Sigmoid colon (tissue), 7 donors: ENCODE results near the gene CPOX. TPM values are rescaled to one million over a fixed set of nuclear protein-coding genes. Genes with fewer than 3 reads are reported as not detected.

Source experiments
- DNase-seq: peaks from one replicate; pipeline ENCODE4 v3.0.0-alpha.2; 2019
- H3K27ac ChIP-seq, 4 donors: fragments of 200-600 bp; sonication (generic); one replicate each; pipeline ENCODE4 v1.5.1; 2016 to 2019; ENCODE audit warnings: mild to moderate bottlenecking in 1 of 4
- H3K27me3 ChIP-seq, 3 donors: fragments of 200-600 bp; sonication (generic); one replicate each; pipeline ENCODE4 v1.5.1; 2019; ENCODE audit warnings: mild to moderate bottlenecking in 1 of 3
- H3K36me3 ChIP-seq, 4 donors: fragments of 200-600 bp; sonication (generic); one replicate each; pipeline ENCODE4 v1.5.1; 2016 to 2019
- H3K4me1 ChIP-seq, 4 donors: fragments of 200-600 bp; sonication (generic); one replicate each; pipeline ENCODE4 v1.5.1; 2017 to 2019
- H3K4me3 ChIP-seq, 4 donors: fragments of 200-600 bp; sonication (generic); one replicate each; pipeline ENCODE4 v1.5.1; 2017 to 2019; ENCODE audit warnings: mild to moderate bottlenecking in 2 of 4, moderate library complexity in 1 of 4
- H3K9me3 ChIP-seq, 4 donors: fragments of 200-600 bp in 3 of 4; sonication (generic) in 3 of 4; one replicate each; pipeline versions ENCODE4 v1.5.1 to v1.6.1; 2013 to 2019
- EP300 ChIP-seq, 4 donors: sonication (generic); formaldehyde crosslinking; IDR thresholded peaks; one replicate each; pipeline ENCODE4 v1.6.1; 2017; ENCODE audit warnings: antibody characterized with exemption in 4 of 4
- POLR2A ChIP-seq, 2 donors: fragments of 450-650 bp; IDR thresholded peaks; one replicate each; pipeline ENCODE4 v1.6.1; 2016; ENCODE audit warnings: antibody characterized with exemption in 2 of 2, mild to moderate bottlenecking in 2 of 2, moderate library complexity in 2 of 2
- POLR2AphosphoS5 ChIP-seq, 4 donors: sonication (generic); formaldehyde crosslinking; IDR thresholded peaks; one replicate each; pipeline ENCODE4 v1.6.1; 2017; ENCODE audit warnings: antibody characterized with exemption in 4 of 4
- WGBS, 2 donors: extraction: QIAGEN DNeasy Blood & Tissue Kit; methylation state at CpG; one replicate each; pipeline ENCODE4 v1.1.7; 2013; 5-methylcytosine and 5-hydroxymethylcytosine counted together
- intact Hi-C: fragments of 100-400 bp; cut with DNase I; formaldehyde crosslinking; loops from one replicate; pipeline ENCODE4 v1.15.1; 2023
- polyA plus RNA-seq, 3 donors: library from polyadenylated mRNA; stranded (reverse); fragments of 200-250 nt; gene quantifications; one replicate each; pipeline ENCODE4 v1.2.3, GENCODE V29; 2013
- total RNA-seq, 4 donors: library from RNA; depleted of rRNA; stranded (reverse); fragments of >200 nt; gene quantifications; one replicate each; pipeline ENCODE4 v1.1.0, GENCODE V29; 2016
- TF ChIP-seq, protein P1 (sequence below), 4 experiments: fragments of 450-650 bp in 3 of 4; fragments of 200-600 bp in 1 of 4; IDR thresholded peaks; one replicate each; pipeline ENCODE4 v1.5.1; 2016 to 2019; ENCODE audit warnings: antibody characterized with exemption in 4 of 4, mild to moderate bottlenecking in 3 of 4, moderate library complexity in 2 of 4
- donor health status: healthy with polysubstance abuse.
- donor health status: Bipolar disorder and iron deficiency.
- donor health status: healthy.

CPOX gene
- total and polyA plus RNA-seq, 7 donors, result 4.2 to 32.7 (median 15.3) TPM

DNA sequence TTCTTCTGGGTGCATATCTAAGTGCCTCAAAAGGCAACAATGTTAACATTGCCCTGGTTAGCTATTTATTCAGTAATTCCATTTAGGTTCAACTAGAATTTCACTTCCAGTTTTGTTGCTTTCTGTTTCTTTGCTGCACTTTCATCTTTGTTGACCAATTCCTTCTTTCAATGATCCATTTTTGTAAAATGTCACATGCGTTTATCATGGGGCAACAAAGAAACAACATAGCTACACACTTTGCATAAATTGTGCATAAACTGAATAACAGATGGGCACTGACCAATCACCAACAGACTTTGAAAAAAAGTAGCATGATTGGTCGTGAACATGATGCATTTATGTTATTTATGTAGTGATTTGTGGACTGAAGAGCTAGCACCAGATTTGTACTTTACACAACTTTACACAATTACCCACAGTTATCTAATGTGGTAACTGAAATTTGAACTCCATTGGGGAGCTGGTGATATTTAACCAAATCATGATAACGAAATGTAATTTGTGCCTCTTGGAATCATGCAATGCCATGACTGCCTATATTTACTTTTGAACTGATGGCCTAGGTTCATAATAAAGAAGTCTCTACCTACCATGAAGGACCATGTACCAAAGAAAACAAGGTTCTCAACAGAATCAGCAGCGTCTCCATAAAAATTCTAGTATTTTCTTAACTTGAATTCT is 7.1 kb upstream of the CPOX start:
- Histone ChIP-seq H3K4me3 (no peak overlapping the region), H3K9me3 (no peaks in the 10 kb centered on the region), H3K36me3 (no peaks in the 10 kb centered on the region), H3K27me3 (no peaks in the 10 kb centered on the region), H3K27ac (no peak overlapping the region), H3K4me1 (no peaks in the 10 kb centered on the region)
- DNase-seq, result no peak
- no peak for TF ChIP-seq POLR2AphosphoS5 (IDR thresholded peaks at IDR 0.05)
- TF ChIP-seq, protein P1, sequence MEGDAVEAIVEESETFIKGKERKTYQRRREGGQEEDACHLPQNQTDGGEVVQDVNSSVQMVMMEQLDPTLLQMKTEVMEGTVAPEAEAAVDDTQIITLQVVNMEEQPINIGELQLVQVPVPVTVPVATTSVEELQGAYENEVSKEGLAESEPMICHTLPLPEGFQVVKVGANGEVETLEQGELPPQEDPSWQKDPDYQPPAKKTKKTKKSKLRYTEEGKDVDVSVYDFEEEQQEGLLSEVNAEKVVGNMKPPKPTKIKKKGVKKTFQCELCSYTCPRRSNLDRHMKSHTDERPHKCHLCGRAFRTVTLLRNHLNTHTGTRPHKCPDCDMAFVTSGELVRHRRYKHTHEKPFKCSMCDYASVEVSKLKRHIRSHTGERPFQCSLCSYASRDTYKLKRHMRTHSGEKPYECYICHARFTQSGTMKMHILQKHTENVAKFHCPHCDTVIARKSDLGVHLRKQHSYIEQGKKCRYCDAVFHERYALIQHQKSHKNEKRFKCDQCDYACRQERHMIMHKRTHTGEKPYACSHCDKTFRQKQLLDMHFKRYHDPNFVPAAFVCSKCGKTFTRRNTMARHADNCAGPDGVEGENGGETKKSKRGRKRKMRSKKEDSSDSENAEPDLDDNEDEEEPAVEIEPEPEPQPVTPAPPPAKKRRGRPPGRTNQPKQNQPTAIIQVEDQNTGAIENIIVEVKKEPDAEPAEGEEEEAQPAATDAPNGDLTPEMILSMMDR (IDR thresholded peaks at IDR 0.05), result no peak
- no peak for TF ChIP-seq POLR2A (IDR thresholded peaks at IDR 0.05)
- TF ChIP-seq EP300 (IDR thresholded peaks at IDR 0.05), result no peak
- intact Hi-C loops, result no loop called here
- 77 to 88% methylated on average over 4 of the region's 4 CpGs for WGBS, 2 donors

DNA sequence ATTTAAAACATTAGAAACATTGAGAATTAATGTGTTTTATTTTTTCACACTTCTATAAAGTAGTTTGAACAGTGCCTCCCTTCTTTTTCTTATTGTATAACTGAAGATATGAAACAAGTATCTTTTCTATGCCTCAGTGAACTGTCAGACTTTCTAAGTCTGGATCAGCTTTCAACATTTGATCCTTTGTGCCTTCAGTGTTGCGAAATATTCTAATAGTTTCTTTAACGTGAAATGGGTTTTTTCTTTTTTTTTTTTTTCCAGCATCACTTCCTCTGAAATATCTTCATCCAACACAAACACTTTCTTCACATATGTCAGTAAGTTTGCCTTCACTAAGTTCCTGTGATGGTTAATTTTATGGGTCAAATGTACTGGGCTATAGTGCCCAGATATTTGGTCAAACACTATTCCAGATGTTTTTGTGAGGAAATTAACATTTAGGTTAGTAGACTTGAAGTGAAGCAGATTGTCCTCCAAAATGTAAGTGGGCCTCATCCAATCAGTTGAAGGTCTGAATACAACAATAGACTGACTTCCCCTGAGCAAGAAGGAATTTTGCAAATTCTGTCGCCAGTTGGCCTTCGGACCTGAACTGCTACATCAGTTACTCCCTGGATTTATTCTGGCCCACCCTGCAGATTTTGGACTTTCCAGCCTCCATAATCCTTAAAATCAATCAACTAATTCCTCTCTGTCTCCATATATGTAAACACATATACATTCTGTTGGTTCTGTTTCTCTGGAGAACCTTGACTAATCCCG is 6.4 kb upstream of the CPOX start:
- no peak for DNase-seq
- Histone ChIP-seq H3K4me1 (no peaks in the 10 kb centered on the region), H3K4me3 (no peak overlapping the region), H3K36me3 (no peaks in the 10 kb centered on the region), H3K27me3 (no peaks in the 10 kb centered on the region), H3K27ac (no peak overlapping the region), H3K9me3 (no peaks in the 10 kb centered on the region)
- WGBS, 2 donors, result 77 to 78% methylated on average over 5 of the region's 5 CpGs
- no peak for TF ChIP-seq EP300 (IDR thresholded peaks at IDR 0.05)
- TF ChIP-seq, protein P1 (IDR thresholded peaks at IDR 0.05), result no peak
- no peak for TF ChIP-seq POLR2AphosphoS5 (IDR thresholded peaks at IDR 0.05)
- no peak for TF ChIP-seq POLR2A (IDR thresholded peaks at IDR 0.05)
- intact Hi-C loops, result loop anchor here (5.0 kb wide), 3 partner anchors 212 to 392 kb away; partner anchors contain the start of gene DCBLD2

DNA sequence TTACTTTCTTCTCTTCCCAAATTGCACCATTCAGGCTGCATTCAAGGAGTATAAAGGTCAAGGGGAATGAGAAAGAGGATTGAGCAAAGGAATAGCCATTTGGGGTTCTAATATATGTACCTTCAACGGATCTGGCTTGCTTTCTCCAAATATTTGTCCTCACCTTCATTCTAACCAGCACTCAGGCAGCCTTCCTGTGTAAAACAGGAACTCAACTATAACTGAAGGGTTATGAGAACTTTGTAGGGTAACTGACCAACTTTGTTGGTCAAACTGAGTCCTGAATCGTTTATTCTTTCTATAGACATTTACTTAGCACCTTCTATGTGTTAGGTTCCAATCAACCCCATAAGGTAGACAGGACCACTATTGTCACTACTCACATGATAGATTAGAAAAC is 5.1 kb upstream of the CPOX start:
- intact Hi-C loops, result loop anchor here (5.0 kb wide), 3 partner anchors 214 to 394 kb away; partner anchors contain the start of gene DCBLD2
- Histone ChIP-seq H3K27ac (no peak overlapping the region), H3K27me3 (no peaks in the 10 kb centered on the region), H3K36me3 (no peaks in the 10 kb centered on the region), H3K9me3 (no peaks in the 10 kb centered on the region), H3K4me1 (no peaks in the 10 kb centered on the region), H3K4me3 (no peak overlapping the region)
- WGBS, 2 donors, result 46 to 66% methylated on average over 2 of the region's 2 CpGs
- TF ChIP-seq EP300 (IDR thresholded peaks at IDR 0.05) (no peak), POLR2AphosphoS5 (IDR thresholded peaks at IDR 0.05) (no peak), POLR2A (IDR thresholded peaks at IDR 0.05) (no peak)
- TF ChIP-seq, protein P1 (IDR thresholded peaks at IDR 0.05), result no peak
- DNase-seq, result no peak

DNA sequence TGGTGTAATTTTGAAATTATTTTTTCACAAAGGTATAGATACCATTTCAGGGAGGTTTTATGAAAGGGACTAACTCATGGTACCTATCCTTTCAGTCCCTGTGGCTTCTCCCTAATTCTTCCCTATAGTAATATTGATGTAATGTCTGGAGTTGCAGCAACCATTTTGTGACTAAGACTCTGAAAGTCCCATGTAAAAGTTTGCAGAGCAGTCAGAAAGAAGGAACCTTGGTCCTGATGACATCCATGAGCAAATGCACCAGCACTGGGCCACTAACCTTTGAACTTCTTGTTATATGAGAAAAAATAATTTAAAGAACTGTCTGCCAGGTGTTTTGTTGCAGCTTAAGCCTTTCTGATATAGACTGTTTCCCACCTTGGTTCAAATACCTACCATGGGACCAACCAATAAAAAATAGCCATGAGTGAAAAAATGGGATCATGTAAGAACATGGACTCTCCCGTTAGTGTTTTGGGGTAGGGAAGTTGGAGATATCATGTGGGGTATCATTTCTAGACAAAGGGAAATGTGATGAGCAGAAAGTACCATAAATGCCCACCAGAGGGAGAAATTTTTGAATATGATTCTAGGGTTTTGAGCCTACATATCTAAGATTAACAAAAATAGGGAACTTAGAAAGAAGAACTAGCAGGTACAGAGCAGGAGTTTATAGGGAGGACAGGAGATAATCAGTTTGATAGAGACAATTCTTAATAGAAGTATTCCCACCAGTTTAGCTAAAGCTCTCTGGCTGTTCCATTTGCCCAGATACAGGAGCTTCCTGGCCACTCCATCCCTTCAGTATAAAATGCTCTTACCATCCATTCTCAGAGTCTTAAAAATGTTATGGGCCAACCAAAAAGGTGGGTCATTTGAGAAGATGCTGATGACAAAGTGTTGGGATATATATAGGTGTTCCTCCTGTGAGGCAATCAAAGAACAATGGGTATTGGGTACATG is 3.4 kb upstream of the CPOX start:
- no peak for DNase-seq
- Histone ChIP-seq H3K27me3 (no peaks in the 10 kb centered on the region), H3K36me3 (no peaks in the 10 kb centered on the region), H3K4me3 (no peak overlapping the region), H3K4me1 (peaks cover 0 to 12% (median 11%) of the 10 kb centered on the region in 4 donors), H3K9me3 (no peaks in the 10 kb centered on the region), H3K27ac (no peak overlapping the region)
- WGBS, 2 donors, result 2 to 11% methylated on average over 1 of the region's 1 CpG
- TF ChIP-seq, protein P1 (IDR thresholded peaks at IDR 0.05), result peak in 3 of 4 experiments; percentile 55 to 62 (median 61)
- no peak for TF ChIP-seq POLR2A (IDR thresholded peaks at IDR 0.05)
- intact Hi-C loops, result loop anchor here (5.0 kb wide), 3 partner anchors 215 to 395 kb away; partner anchors contain the start of gene DCBLD2
